ENCODE measurements around the gene LRRTM3.

GRCh38 chr10:66990143-66990830, 64.5 kb downstream of the LRRTM3 start:
- no peak for TF ChIP-seq CTCF (IDR thresholded peaks at IDR 0.05)
- TF ChIP-seq ZFX (IDR thresholded peaks at IDR 0.05; ENCODE audit: borderline replicate concordance), result no peak

Measured in 22Rv1 (cell line).